NOMO-1 (cell line): ENCODE data around the gene SERPINH1.

Experiments used
- DNase-seq, 2 experiments: peaks; one replicate each; lab custom pipeline; 2025; ENCODE audit not compliant: unreplicated experiment in 2 of 2; lab: John Stamatoyannopoulos, UW

The SERPINH1 gene

DNA sequence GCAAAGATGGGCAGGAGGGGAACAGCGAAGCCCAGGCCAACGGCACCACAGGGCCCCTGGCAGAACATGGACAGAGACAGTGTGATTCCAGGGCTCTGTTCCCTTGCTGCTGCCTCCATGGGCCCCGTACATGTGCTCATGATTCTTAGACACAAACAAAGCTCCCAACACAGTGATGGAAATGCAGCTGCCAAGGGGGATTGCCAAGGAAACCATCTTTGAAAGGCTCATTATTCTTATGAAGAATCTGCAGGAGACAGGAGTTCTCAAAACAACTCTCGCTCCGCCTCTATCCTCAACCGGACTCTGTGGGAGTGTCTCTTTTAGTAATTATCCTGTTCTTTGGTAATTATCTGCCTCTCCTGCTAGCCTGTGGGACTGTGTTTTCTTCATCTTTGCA lies 32.2 kb downstream of the SERPINH1 start:
- no peak for DNase-seq

DNA sequence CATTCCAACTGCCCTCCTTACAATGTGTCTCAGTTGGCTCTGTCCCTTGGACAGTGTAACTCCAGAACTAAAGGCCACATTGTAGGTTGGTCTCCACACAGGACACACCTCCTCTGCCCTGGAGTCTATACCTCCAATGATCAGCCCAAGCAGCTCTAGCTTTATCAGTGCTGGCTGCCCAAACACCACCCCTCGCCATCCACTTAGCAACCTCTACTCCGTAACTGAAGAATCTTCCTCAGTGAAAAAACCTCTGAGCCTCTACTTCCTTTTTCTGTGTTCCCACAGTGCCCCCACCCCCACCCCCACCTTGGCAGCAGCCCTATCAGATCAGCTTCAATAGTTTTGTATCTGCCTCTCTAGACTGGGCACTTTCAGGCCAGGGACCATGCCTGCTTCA lies 33.4 kb downstream of the SERPINH1 start:
- no peak for DNase-seq

DNA sequence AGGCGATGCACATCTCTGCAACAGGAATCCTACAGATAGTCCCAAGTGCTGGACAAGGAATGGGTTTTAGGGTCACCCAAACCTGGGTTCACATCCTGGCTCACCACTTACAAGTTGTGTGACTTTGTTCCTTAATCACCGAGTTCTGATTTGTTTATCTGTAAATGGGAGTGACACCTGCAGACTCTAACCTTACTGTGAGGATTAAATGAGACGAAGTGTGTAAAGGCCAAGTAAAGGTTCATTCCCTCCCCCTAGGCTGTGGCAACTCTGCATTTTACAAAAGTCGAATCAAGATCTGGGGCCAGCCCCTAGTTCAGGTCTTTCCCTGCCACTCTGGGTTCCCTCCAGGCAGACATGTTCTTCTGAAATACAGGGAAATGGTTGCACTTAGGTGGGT lies 34.9 kb downstream of the SERPINH1 start:
- DNase-seq = no peak

DNA sequence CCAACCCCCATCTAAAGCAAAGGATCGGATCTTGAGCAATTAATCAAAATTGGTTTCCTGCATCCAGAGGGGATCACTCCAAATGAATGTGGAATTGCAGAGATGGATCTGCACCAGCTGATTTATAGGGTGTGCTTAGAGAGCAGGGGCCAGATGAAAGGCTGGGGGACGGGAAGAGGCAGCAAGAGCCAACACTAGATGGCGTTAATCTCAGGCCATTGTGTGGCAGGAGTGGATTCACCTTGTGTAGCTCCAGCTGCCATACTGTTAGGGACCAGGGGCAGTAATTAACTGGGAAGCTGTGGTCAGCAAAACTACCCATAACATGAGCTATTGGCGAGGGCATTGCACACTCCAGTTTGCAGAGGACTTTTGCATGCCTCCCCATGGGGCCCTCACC lies 35.6 kb downstream of the SERPINH1 start:
- DNase-seq = no peak

DNA sequence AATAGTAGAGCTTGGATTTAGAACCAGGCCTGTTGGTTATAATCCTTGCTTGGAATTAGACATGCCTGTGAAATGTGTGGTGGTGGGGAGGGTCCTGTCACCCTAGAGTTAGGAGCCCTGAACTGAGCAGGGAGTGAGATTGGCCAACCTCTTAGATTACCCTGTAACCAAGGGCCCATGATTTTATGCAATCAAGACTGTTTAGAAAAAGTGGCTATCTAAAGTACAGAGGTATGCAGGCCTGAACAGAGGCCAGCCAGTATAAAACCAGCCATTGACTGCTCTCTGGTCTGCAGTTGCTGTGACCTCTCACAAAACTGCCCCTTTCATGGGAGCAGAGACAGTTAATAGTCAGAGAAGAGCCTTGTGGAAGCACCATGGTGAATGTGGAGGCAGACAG lies 36.2 kb downstream of the SERPINH1 start:
- no peak for DNase-seq

DNA sequence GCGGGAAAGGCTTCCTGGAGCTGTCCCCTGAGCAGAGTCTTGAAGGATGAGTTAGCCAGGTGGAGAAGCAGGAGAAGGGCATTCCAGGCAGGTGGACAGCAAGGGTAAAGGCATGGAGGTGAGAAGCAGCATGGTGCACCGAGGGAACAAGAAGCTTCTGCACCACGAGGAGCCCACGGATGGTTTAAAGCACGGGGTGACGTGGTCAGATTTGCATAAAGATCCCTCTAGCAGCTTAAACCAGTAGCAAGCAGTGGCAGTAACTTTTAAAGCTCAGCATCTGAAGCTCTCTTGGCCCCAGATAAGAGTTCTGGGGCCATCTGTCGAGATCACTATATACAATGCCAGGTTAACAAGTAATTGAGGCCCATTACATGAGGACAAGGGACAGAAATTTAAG lies 36.8 kb downstream of the SERPINH1 start:
- no peak for DNase-seq

DNA sequence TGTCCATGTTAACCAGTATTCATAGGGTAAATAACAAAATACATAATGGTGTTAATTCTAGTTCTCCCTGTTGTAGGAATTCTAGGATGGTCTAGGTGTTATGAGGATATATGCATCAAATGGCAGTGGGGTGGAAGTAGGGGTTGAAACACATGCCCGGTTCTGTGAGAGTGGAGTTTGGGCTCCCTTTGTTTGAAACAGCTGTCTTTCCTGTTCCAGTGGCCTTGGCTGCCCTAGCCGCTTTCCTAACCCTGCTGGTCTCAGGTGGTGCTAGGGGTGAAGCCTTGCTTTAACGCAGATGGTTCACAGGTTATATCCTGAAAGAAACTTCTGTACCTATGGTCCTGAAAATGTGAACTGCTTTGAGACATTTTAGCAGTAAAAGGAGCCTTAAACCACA lies 38.3 kb downstream of the SERPINH1 start:
- no peak for DNase-seq

DNA sequence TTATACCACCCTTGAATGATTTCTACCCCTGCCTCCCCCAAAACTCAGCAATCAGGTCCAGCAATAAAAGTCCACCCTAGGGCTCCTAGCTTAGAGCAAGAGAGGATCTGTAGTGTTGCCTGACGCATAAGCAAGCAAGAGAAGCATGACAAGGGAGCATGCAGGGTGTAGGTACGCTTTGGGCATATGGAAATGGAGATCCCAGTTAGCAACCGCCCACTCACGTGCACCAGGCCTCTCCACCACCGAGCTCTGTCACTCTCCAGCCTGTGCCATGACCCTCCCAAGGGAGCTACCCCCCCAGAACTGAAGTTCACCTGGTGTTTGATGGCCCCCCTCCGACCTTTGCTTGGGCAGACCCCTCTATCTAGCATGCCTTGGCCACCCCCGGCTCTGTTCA lies 39.4 kb downstream of the SERPINH1 start:
- DNase-seq = no peak

DNA sequence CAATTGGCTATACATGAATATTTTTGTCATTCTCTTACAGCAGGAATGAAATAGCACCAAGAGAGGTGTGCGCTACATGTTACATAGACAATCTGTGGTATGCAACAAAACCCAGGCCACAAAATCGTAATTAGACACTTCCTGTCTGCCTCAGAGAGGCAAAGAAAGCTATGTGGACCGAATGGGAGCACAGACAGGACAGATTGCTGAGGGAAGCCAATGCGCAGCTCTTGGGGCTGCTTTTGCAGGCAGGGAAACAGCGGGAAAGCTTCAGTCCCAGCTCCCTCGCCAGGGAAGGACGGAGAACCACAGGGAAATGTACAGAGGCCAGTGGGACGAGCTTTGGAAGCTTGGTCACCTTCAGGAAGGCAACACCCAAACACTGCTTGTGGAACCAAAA lies 40.9 kb downstream of the SERPINH1 start:
- peak; percentile 33 to 36 for DNase-seq

DNA sequence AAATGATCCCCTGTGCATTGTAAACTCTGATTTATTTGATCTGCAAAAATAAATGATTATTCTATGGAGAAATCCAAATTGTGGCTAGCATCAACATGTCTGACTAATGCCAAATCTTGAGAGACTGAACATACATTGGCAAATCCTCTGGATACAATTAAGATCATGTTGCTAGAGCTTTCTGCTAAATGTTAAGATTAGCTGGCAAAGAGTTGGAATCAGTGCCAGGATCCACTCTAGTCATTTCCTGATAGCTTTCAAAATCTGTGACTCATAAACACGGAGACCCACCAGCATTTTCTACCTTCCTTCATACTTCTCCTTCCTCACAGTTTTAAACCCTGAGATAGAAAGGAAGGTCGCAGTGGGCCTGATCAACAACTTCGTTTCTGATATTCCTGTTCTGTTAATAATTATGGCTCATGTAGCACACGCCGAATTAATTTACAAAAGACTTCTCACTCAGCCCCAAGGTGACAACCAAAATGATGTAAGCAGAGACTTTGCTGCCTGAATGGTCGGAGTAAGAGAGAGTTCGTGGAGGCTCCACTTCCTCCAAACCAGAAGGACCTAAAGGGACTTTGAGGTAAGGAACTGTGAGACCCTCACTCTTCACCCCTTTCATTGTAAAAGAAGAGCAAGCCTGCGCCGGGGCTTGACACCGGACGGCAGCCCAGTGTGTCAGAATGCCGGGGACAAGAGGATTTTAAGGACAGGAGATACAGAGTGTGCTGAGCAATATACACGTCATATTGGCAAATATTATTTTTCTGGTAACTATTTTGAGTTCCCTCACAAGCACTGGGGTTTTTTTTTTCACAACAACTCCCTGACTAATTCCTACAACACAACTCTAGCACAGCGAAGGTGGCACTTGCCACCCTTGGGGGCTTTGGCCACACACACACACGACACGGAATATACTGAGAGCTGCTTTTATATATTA lies 42.0 kb downstream of the SERPINH1 start:
- DNase-seq = peak in 1 of 2 experiments; percentile 37

DNA sequence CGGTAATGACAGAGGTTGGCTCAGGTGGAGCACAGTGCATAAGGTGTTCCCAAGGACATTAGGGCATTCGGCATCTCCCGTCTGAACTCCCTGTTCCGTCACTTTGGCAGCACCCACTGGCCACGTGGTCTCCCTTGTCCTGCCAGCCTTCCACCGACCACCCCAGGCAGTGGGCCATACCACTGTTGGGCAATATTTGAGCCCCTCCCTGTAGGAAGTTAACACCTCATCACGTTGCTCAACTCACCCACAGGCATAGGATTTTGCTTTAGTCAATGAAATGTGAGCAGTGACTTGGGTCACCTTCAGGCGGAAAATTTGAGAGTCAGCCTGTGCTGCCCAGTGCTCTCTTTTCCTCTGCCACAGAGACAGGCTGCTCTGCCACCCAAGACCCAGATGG lies 44.0 kb downstream of the SERPINH1 start:
- DNase-seq = no peak

DNA sequence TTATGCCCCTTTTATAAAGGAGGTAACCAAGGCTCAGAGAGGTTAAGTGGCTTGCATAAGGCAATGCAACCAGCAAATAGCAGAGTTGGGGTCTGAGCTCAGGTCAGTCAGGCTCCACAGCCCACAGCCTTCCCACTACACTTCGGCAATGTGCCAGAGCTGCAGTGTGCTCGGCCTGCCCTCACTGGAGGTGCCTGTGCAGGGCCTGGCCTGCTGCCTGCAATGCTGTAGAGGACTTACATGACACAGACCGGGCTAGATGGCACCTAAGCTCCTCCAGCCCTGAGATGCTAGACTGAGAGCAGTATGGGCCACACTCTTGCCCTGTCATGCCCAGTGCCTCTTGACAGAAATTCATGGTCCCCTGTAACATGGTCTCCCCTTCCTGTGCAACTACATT lies 49.8 kb downstream of the SERPINH1 start:
- no peak for DNase-seq

DNA sequence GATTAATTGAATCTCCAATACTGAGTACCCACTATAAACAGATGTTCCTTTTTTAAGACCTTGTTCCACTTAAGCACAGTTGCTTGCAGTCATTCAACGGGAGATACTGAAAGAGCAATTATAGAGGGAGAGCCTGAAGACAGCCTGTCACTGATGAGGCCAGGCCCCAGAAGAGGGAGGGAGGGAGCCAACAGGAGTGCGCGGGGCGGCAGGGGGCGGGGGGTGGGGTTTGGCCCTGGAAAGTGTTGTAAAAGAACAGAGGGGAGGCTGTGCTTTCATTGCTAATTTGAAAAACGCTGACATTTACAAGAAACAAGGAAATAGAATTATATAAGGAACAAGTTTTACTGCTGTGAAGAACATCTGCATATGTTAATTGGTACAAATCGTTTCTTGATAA lies 53.7 kb downstream of the SERPINH1 start:
- no peak for DNase-seq

DNA sequence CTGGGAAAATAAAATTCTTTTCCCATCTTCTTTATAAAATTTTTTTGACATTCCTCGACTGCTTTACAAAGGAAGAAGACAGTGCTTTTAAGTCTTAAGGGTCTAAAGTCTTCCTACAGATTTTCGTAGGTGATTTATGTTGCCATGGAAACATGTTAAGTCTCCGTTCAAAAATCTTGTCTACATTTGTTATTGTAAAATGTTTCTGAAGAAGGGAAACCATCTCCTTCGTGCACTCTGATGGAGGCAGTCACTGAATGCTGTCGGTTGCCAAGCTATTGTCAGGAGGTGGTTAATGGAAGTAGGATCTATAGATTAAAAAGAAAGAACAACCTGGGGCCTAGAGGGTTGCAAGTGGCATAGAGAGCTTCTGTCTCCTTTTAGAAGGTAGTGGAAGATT lies 54.2 kb downstream of the SERPINH1 start:
- no peak for DNase-seq
